Keratinocyte (primary cell): ENCODE measurements around the gene CASK.

ENCODE experiments used
- EZH2 ChIP-seq: IDR thresholded peaks from one replicate; pipeline ENCODE4 v1.6.1; 2012; ENCODE audit warnings: inconsistent platforms, mild to moderate bottlenecking, low read length, moderate library complexity
- TF ChIP-seq, protein P1 (sequence below), 3 experiments: IDR thresholded peaks in 1 of 3; conservative IDR thresholded peaks in 1 of 3; optimal IDR thresholded peaks in 1 of 3; 2 replicates in 2 of 3; 3 replicates in 1 of 3; pipeline versions ENCODE3 to v1.5.1; 2011; ENCODE audit warnings: low read length in 3 of 3, mild to moderate bottlenecking in 3 of 3, moderate library complexity in 2 of 3, control low read depth in 1 of 3, inconsistent platforms in 1 of 3; ENCODE audit not compliant: insufficient read depth in 2 of 3; ENCODE audit errors: extremely low read depth in 1 of 3

DNA sequence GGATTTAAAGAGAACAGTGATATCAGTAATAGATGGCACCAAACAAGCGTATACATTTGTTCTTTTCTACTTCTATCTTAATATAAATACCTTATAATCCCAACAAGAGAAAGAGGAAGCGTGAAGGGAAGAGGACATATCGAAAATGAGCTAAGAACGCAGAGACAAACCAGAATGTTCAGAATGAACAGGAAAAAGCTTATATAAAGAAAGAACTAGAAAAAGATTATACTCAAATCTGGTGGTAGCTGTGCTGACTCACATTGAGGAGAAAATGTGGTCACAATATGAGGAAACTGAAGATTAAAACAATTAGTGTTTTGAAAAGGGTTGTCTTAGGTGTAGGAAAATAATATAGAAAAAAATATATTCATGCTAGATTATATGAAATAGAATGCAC is 236.6 kb downstream of the CASK start:
- TF ChIP-seq, protein P1, sequence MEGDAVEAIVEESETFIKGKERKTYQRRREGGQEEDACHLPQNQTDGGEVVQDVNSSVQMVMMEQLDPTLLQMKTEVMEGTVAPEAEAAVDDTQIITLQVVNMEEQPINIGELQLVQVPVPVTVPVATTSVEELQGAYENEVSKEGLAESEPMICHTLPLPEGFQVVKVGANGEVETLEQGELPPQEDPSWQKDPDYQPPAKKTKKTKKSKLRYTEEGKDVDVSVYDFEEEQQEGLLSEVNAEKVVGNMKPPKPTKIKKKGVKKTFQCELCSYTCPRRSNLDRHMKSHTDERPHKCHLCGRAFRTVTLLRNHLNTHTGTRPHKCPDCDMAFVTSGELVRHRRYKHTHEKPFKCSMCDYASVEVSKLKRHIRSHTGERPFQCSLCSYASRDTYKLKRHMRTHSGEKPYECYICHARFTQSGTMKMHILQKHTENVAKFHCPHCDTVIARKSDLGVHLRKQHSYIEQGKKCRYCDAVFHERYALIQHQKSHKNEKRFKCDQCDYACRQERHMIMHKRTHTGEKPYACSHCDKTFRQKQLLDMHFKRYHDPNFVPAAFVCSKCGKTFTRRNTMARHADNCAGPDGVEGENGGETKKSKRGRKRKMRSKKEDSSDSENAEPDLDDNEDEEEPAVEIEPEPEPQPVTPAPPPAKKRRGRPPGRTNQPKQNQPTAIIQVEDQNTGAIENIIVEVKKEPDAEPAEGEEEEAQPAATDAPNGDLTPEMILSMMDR (optimal IDR thresholded peaks at IDR 0.05 in 1 of 3, IDR thresholded peaks at IDR 0.05 in 1 of 3, conservative IDR thresholded peaks at IDR 0.05 in 1 of 3; ENCODE audit: extremely low read depth in 1 of 3, insufficient read depth in 2 of 3, low read length in 3 of 3) = no peak
- TF ChIP-seq EZH2 = no peak
